GM21576 (cell line): ENCODE measurements around the gene STT3A.

ENCODE experiments used
- ATAC-seq: cut with Tn5 transposase; IDR thresholded peaks from one replicate; pipeline ENCODE4 v1.9.1; 2021; ENCODE audit warnings: mild to moderate bottlenecking, moderate library complexity; ENCODE audit not compliant: unreplicated experiment

STT3A gene

GRCh38 chr11:125649465-125650166 is 57.0 kb downstream of the STT3A start:
- no peak for ATAC-seq

DNA sequence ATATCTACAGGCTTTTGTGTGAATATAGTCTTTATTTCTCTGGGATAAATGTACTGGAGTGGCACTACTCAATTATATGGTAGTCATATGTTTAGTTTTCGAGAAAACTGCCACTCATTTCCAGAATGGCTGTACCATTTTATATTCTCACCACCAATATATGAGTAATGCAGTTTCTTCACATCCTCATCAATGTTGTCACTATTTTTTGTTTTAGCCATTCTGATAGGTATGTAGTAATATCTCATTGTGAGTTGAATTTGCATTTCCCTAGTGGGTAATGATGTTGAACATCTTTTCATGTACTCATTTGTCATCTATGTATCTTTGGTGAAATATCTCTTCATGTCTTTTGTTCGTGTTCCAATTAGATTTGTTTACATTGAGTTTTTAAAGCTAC is 70.0 kb downstream of the STT3A start:
- no peak for ATAC-seq

DNA sequence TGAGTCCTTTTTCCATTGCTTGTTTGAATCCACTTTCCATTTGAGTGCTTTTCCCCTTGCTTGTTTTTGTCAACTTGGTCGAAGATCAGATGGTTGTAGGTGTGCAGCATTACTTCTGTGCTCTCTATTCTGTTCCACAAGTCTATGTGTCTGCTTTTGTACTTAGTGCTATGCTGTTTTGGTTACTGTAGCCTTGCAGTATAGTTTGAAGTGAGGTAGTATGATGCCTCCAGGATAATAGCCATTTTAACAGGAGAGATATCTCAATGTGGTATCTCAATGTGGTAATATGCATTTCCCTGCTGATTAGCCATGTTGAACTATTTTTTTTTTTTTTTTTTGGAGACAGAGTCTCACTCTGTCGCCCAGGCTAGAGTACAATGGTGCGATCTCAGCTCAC is 71.3 kb downstream of the STT3A start:
- no peak for ATAC-seq

GRCh38 chr11:125667151-125667550 is 74.5 kb downstream of the STT3A start:
- no peak for ATAC-seq

- ATAC-seq: no peak
Measured at GRCh38 chr11:125670172-125670571, 77.5 kb downstream of the STT3A start.

DNA sequence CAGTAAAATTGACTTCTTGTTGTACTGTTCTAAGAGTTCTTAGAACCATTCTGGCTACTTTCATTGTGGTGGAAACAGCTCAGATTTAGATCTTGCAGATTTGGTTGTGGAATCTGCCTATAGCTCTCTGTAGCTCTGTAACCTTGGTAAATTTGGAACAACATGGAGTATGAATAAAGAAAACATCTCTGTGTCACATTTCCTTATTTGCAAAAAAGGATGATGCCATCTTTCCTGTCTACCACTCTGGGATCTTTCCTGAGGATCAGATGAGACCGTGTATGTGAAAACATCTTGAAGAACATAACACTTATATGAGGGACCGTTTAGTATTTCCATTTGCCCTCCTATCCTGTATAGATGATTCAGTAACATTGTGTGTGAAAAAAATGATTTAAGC is 78.9 kb downstream of the STT3A start:
- ATAC-seq: no peak
